ENCODE measurements around the gene CLTRN. TPM values are rescaled to one million over a fixed set of nuclear protein-coding genes. Genes with fewer than 3 reads are reported as not detected.

CLTRN gene
- total RNA-seq, 1 experiment from 2014 or later: 0.10 TPM

DNA sequence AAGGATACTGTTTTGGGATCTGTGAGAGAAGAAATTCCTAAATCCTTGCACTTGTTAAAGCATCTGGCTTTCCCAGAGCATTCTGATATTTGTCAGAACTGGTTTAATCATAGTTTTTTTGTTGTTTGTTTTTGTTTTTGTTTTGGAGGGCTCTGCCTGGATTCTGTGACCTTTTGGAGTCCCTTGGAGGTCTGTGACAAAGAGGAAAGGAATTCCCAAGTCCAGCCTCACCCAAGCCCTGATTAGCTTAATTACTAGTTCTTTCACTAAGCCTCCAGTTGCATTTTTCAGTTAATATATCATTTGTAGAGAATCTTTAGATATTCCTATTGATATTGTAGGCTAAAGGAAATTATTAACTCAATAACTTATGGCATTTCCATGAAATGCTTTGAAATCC is 64.6 kb downstream of the CLTRN start:
- BruUV-seq (replicated peaks): no TSS peak
- Histone ChIP-seq H3K27ac (ENCODE audit: low read length) (no peak overlapping the region), H3K27me3 (ENCODE audit: control insufficient read depth, insufficient read depth, low read length) (no peaks in the 10 kb centered on the region), H3K4me3 (ENCODE audit: low read depth in 2 of 2, low read length in 2 of 2) (no peak overlapping the region), H3K4me1 (ENCODE audit: control insufficient read depth, insufficient read depth, low read length) (no peaks in the 10 kb centered on the region), H3K36me3 (ENCODE audit: control insufficient read depth, insufficient read depth, low read length) (no peaks in the 10 kb centered on the region), H3K9me3 (ENCODE audit: control insufficient read depth, insufficient read depth, low read depth, low read length) (no peaks in the 10 kb centered on the region)
- in situ Hi-C loops (cut with HindIII; ENCODE audit: low pct_unique_long_range_greater_than_20kb, low sequenced_read_pairs) (no loop called here), intact Hi-C loops (cut with micrococcal nuclease; ENCODE audit: unreplicated experiment) (no loop called here)
- no peak for ATAC-seq
- CTCF ChIA-PET: no interaction called here
- POLR2A ChIA-PET: no interaction called here
- no peak for DNase-seq (ENCODE audit: low read depth, low spot score)
- TF ChIP-seq, protein P1, sequence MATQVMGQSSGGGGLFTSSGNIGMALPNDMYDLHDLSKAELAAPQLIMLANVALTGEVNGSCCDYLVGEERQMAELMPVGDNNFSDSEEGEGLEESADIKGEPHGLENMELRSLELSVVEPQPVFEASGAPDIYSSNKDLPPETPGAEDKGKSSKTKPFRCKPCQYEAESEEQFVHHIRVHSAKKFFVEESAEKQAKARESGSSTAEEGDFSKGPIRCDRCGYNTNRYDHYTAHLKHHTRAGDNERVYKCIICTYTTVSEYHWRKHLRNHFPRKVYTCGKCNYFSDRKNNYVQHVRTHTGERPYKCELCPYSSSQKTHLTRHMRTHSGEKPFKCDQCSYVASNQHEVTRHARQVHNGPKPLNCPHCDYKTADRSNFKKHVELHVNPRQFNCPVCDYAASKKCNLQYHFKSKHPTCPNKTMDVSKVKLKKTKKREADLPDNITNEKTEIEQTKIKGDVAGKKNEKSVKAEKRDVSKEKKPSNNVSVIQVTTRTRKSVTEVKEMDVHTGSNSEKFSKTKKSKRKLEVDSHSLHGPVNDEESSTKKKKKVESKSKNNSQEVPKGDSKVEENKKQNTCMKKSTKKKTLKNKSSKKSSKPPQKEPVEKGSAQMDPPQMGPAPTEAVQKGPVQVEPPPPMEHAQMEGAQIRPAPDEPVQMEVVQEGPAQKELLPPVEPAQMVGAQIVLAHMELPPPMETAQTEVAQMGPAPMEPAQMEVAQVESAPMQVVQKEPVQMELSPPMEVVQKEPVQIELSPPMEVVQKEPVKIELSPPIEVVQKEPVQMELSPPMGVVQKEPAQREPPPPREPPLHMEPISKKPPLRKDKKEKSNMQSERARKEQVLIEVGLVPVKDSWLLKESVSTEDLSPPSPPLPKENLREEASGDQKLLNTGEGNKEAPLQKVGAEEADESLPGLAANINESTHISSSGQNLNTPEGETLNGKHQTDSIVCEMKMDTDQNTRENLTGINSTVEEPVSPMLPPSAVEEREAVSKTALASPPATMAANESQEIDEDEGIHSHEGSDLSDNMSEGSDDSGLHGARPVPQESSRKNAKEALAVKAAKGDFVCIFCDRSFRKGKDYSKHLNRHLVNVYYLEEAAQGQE (IDR thresholded peaks at IDR 0.05; ENCODE audit: insufficient read depth in 1 of 2, low read depth in 2 of 2, low read length in 1 of 2): no peak
- TF ChIP-seq TCF7L2 (IDR thresholded peaks at IDR 0.05; ENCODE audit: low read depth, low read length) (no peak), SIN3A (IDR thresholded peaks at IDR 0.05; ENCODE audit: borderline replicate concordance, insufficient read depth, low read depth, low read length) (no peak), POLR2AphosphoS5 (IDR thresholded peaks at IDR 0.05; ENCODE audit: low read depth, low read length) (no peak)
- TF ChIP-seq, protein P2, sequence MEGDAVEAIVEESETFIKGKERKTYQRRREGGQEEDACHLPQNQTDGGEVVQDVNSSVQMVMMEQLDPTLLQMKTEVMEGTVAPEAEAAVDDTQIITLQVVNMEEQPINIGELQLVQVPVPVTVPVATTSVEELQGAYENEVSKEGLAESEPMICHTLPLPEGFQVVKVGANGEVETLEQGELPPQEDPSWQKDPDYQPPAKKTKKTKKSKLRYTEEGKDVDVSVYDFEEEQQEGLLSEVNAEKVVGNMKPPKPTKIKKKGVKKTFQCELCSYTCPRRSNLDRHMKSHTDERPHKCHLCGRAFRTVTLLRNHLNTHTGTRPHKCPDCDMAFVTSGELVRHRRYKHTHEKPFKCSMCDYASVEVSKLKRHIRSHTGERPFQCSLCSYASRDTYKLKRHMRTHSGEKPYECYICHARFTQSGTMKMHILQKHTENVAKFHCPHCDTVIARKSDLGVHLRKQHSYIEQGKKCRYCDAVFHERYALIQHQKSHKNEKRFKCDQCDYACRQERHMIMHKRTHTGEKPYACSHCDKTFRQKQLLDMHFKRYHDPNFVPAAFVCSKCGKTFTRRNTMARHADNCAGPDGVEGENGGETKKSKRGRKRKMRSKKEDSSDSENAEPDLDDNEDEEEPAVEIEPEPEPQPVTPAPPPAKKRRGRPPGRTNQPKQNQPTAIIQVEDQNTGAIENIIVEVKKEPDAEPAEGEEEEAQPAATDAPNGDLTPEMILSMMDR (IDR thresholded peaks at IDR 0.05): no peak

DNA sequence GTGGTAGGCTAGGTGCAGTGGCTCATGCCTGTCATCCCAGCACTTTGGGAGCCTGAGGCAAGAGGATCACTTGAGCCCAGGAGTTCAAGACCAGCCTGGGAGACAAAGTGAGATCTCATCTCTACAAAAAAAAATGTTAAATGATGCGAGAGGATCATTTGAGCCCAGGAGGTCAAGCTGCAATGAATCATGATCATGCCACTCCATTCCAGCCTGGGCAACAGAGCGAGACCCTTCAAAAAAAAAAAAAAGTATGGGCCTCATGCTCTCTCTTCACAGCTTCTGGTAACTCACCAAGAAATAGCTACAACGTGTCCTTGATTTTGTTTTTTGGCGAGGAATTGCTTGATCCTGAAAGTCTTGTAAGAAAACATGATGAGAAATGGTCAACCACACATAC is 65.1 kb downstream of the CLTRN start:
- in situ Hi-C loops (cut with HindIII; ENCODE audit: low pct_unique_long_range_greater_than_20kb, low sequenced_read_pairs) (no loop called here), intact Hi-C loops (cut with micrococcal nuclease; ENCODE audit: unreplicated experiment) (no loop called here)
- ChIA-PET POLR2A (no interaction called here), CTCF (no interaction called here)
- no TSS peak for BruUV-seq (replicated peaks)
- TF ChIP-seq, protein P1 (IDR thresholded peaks at IDR 0.05; ENCODE audit: insufficient read depth in 1 of 2, low read depth in 2 of 2, low read length in 1 of 2): no peak
- TF ChIP-seq, protein P2 (IDR thresholded peaks at IDR 0.05): no peak
- no peak for TF ChIP-seq POLR2AphosphoS5 (IDR thresholded peaks at IDR 0.05; ENCODE audit: low read depth, low read length)
- TF ChIP-seq SIN3A (IDR thresholded peaks at IDR 0.05; ENCODE audit: borderline replicate concordance, insufficient read depth, low read depth, low read length): no peak
- TF ChIP-seq TCF7L2 (IDR thresholded peaks at IDR 0.05; ENCODE audit: low read depth, low read length): no peak
- Histone ChIP-seq H3K9me3 (ENCODE audit: control insufficient read depth, insufficient read depth, low read depth, low read length) (no peaks in the 10 kb centered on the region), H3K4me1 (ENCODE audit: control insufficient read depth, insufficient read depth, low read length) (no peaks in the 10 kb centered on the region), H3K4me3 (ENCODE audit: low read depth in 2 of 2, low read length in 2 of 2) (no peak overlapping the region), H3K27ac (ENCODE audit: low read length) (no peak overlapping the region), H3K27me3 (ENCODE audit: control insufficient read depth, insufficient read depth, low read length) (no peaks in the 10 kb centered on the region), H3K36me3 (ENCODE audit: control insufficient read depth, insufficient read depth, low read length) (no peaks in the 10 kb centered on the region)
- DNase-seq (ENCODE audit: low read depth, low spot score) (no peak), ATAC-seq (no peak)

Data from Panc1 (cell line).